WTC11 (cell line): Measurements from ENCODE around the gene POLG. TPM values are rescaled to one million over a fixed set of nuclear protein-coding genes. Genes with fewer than 3 reads are reported as not detected.
A peak's percentile ranks its signal among the peaks of the same experiment; 100 is the strongest.

Experiments used
- CBFB ChIP-seq: sonication (generic); formaldehyde crosslinking; IDR thresholded peaks from 2 replicates; pipeline ENCODE4 v1.8.1; 2022; ENCODE audit warnings: mild to moderate bottlenecking, low read depth, missing genetic modification reagents
- ELF4 ChIP-seq: sonication (generic); formaldehyde crosslinking; IDR thresholded peaks from 2 replicates; pipeline ENCODE4 v1.8.1; 2022; ENCODE audit warnings: low read depth, mild to moderate bottlenecking, moderate library complexity, missing genetic modification reagents
- FOXJ3 ChIP-seq: sonication (generic); formaldehyde crosslinking; IDR thresholded peaks from 2 replicates; pipeline ENCODE4 v1.9.0; 2021; ENCODE audit warnings: missing genetic modification reagents, mild to moderate bottlenecking, borderline replicate concordance
- FOXK1 ChIP-seq: sonication (generic); formaldehyde crosslinking; IDR thresholded peaks from 2 replicates; pipeline ENCODE4 v1.8.0; 2022; ENCODE audit warnings: mild to moderate bottlenecking, moderate library complexity, missing genetic modification reagents
- FOXP1 ChIP-seq: sonication (generic); formaldehyde crosslinking; IDR thresholded peaks from 2 replicates; pipeline ENCODE4 v1.8.0; 2022; ENCODE audit warnings: missing genetic modification reagents, mild to moderate bottlenecking, moderate library complexity, borderline replicate concordance
- GABPB1 ChIP-seq: sonication (generic); formaldehyde crosslinking; IDR thresholded peaks from 2 replicates; pipeline ENCODE4 v1.8.1; 2023; ENCODE audit warnings: mild to moderate bottlenecking, missing genetic modification reagents
- JAZF1 ChIP-seq: fragments of 250-450 bp; sonication (Bioruptor Pico); IDR thresholded peaks from 2 replicates; pipeline ENCODE4 v1.9.0; 2021; ENCODE audit warnings: moderate library complexity, mild to moderate bottlenecking, inconsistent platforms
- JUN ChIP-seq: sonication (generic); formaldehyde crosslinking; IDR thresholded peaks from 2 replicates; pipeline ENCODE4 v1.8.0; 2023; ENCODE audit warnings: mild to moderate bottlenecking, missing genetic modification reagents
- NFYB ChIP-seq: sonication (generic); formaldehyde crosslinking; conservative IDR thresholded peaks from 2 replicates; pipeline ENCODE4 v1.8.0; 2022; ENCODE audit warnings: low read depth, missing genetic modification reagents
- NR1H2 ChIP-seq: sonication (generic); formaldehyde crosslinking; IDR thresholded peaks from 2 replicates; pipeline ENCODE4 v1.9.0; 2021; ENCODE audit warnings: mild to moderate bottlenecking, moderate library complexity, missing genetic modification reagents
- RORB ChIP-seq: fragments of 250-450 bp; sonication (Bioruptor Pico); IDR thresholded peaks from 2 replicates; pipeline ENCODE4 v1.9.0; 2021; ENCODE audit warnings: mild to moderate bottlenecking
- SMAD3 ChIP-seq: sonication (generic); formaldehyde crosslinking; IDR thresholded peaks from 2 replicates; pipeline ENCODE4 v1.8.0; 2022; ENCODE audit warnings: missing genetic modification reagents, mild to moderate bottlenecking, borderline replicate concordance
- SMAD4 ChIP-seq: sonication (generic); formaldehyde crosslinking; IDR thresholded peaks from 2 replicates; pipeline ENCODE4 v1.8.0; 2022; ENCODE audit warnings: mild to moderate bottlenecking, missing genetic modification reagents
- ZNF219 ChIP-seq: sonication (generic); formaldehyde crosslinking; IDR thresholded peaks from 2 replicates; pipeline ENCODE4 v1.8.0; 2023; ENCODE audit warnings: missing genetic modification reagents, mild to moderate bottlenecking, borderline replicate concordance
- ZNF232 ChIP-seq: sonication (generic); formaldehyde crosslinking; IDR thresholded peaks from 2 replicates; pipeline ENCODE4 v1.8.0; 2022; ENCODE audit warnings: mild to moderate bottlenecking, missing genetic modification reagents
- ZNF263 ChIP-seq: sonication (generic); formaldehyde crosslinking; IDR thresholded peaks from 2 replicates; pipeline ENCODE4 v1.8.1; 2022; ENCODE audit warnings: low read depth, mild to moderate bottlenecking, moderate library complexity, missing genetic modification reagents
- ZNF396 ChIP-seq: fragments of 250-450 bp; sonication (Bioruptor Pico); IDR thresholded peaks from 2 replicates; pipeline ENCODE4 v1.8.0; 2021; ENCODE audit warnings: mild to moderate bottlenecking, moderate library complexity, borderline replicate concordance
- ZNF416 ChIP-seq: fragments of 250-450 bp; sonication (Bioruptor Pico); IDR thresholded peaks from 2 replicates; pipeline ENCODE4 v1.9.0; 2021; ENCODE audit warnings: mild to moderate bottlenecking, inconsistent platforms
- total RNA-seq: library from RNA; stranded (reverse); gene quantifications from 3 replicates; pipeline ENCODE4 v1.2.3, GENCODE V29; 2021
- TF ChIP-seq, protein P1 (sequence below): sonication (generic); formaldehyde crosslinking; IDR thresholded peaks from 2 replicates; pipeline ENCODE4 v1.8.0; 2023; ENCODE audit warnings: missing genetic modification reagents, mild to moderate bottlenecking, borderline replicate concordance
- TF ChIP-seq, protein P2 (sequence below): sonication (generic); formaldehyde crosslinking; IDR thresholded peaks from 2 replicates; pipeline ENCODE4 v1.8.0; 2022; ENCODE audit warnings: mild to moderate bottlenecking, missing genetic modification reagents
- TF ChIP-seq, protein P3 (sequence below): sonication (generic); formaldehyde crosslinking; IDR thresholded peaks from 2 replicates; pipeline ENCODE4 v1.8.0; 2022; ENCODE audit warnings: mild to moderate bottlenecking, missing genetic modification reagents
- TF ChIP-seq, protein P4 (sequence below): fragments of 250-450 bp; sonication (Bioruptor Pico); IDR thresholded peaks from 2 replicates; pipeline ENCODE4 v2.1.2; 2022; ENCODE audit warnings: mild to moderate bottlenecking, moderate library complexity
- TF ChIP-seq, protein P5 (sequence below): sonication (generic); formaldehyde crosslinking; IDR thresholded peaks from 2 replicates; pipeline ENCODE4 v1.8.0; 2022; ENCODE audit warnings: missing genetic modification reagents
- TF ChIP-seq, protein P6 (sequence below): sonication (generic); formaldehyde crosslinking; IDR thresholded peaks from 2 replicates; pipeline ENCODE4 v1.8.1; 2022; ENCODE audit warnings: missing genetic modification reagents, borderline replicate concordance
- TF ChIP-seq, protein P7 (sequence below): sonication (generic); formaldehyde crosslinking; IDR thresholded peaks from 2 replicates; pipeline ENCODE4 v1.8.0; 2022; ENCODE audit warnings: mild to moderate bottlenecking, missing genetic modification reagents

The POLG gene
- total RNA-seq, 1 experiment from 2014 or later = 76.2 TPM

DNA sequence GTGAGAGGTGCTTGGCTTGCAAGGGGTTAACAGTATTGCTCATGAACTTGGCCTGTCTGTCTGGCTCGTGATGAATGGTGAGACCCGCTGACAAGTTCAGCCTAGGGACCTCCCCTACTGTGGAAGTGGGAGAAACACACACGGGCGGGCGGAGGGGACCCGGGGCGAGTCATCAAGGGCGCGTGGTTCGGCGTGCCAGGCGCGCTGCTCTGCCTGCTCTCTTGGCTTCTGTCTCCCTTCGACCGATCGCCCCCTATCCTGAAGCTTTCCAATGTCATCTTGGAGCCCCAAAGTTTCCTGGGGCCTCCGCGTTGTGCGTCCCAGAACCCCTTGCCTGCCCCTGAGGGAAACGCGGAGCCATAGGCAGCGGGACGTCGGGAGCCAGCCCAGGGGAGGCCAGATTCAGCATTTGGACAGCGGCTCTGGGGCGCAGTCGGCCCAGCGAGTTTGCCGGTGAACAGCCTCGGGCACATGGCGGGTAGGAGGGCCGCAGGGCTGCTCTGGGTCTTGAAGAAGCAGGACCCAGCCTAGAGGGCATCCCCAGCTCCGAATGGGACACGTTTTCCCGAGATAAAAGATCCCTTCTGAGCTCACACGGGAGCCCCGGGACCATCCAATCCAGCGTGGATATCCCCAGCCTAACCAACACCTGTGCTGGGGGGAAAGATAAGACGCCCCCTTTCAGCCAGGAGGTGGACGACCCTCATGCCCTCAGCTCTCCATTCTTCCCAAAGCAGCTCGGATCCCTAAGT is 27.0 kb upstream of the POLG start (continued):
- TF ChIP-seq, protein P1, sequence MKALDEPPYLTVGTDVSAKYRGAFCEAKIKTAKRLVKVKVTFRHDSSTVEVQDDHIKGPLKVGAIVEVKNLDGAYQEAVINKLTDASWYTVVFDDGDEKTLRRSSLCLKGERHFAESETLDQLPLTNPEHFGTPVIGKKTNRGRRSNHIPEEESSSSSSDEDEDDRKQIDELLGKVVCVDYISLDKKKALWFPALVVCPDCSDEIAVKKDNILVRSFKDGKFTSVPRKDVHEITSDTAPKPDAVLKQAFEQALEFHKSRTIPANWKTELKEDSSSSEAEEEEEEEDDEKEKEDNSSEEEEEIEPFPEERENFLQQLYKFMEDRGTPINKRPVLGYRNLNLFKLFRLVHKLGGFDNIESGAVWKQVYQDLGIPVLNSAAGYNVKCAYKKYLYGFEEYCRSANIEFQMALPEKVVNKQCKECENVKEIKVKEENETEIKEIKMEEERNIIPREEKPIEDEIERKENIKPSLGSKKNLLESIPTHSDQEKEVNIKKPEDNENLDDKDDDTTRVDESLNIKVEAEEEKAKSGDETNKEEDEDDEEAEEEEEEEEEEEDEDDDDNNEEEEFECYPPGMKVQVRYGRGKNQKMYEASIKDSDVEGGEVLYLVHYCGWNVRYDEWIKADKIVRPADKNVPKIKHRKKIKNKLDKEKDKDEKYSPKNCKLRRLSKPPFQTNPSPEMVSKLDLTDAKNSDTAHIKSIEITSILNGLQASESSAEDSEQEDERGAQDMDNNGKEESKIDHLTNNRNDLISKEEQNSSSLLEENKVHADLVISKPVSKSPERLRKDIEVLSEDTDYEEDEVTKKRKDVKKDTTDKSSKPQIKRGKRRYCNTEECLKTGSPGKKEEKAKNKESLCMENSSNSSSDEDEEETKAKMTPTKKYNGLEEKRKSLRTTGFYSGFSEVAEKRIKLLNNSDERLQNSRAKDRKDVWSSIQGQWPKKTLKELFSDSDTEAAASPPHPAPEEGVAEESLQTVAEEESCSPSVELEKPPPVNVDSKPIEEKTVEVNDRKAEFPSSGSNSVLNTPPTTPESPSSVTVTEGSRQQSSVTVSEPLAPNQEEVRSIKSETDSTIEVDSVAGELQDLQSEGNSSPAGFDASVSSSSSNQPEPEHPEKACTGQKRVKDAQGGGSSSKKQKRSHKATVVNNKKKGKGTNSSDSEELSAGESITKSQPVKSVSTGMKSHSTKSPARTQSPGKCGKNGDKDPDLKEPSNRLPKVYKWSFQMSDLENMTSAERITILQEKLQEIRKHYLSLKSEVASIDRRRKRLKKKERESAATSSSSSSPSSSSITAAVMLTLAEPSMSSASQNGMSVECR (CRISPR knock-in tag) = peak; percentile 99
- TF ChIP-seq SMAD3 (CRISPR knock-in tag) (peak; percentile 92), JUN (CRISPR knock-in tag) (peak; percentile 96), NFYB (CRISPR knock-in tag) (peak; percentile 35), FOXK1 (CRISPR knock-in tag) (peak; percentile 93), ZNF232 (CRISPR knock-in tag) (0 out of 2 replicates have a peak, but pooled peaks have one; percentile 85), ZNF263 (0 out of 2 replicates have a peak, but pooled peaks have one; percentile 28), NR1H2 (CRISPR knock-in tag) (peak; percentile 76; the same call in 1 of the 2 replicates), ZNF416 (CRISPR knock-in tag) (no peak), FOXP1 (CRISPR knock-in tag) (peak; percentile 98), CBFB (CRISPR knock-in tag) (0 out of 2 replicates have a peak, but pooled peaks have one; percentile 70), ZNF396 (CRISPR knock-in tag) (no peak), SMAD4 (CRISPR knock-in tag) (peak; percentile 92), ELF4 (no peak), RORB (CRISPR knock-in tag) (no peak), ZNF219 (CRISPR knock-in tag) (peak; percentile 96; the same call in 1 of the 2 replicates), GABPB1 (CRISPR knock-in tag) (no peak), JAZF1 (CRISPR knock-in tag) (no peak), FOXJ3 (CRISPR knock-in tag) (no peak)
- TF ChIP-seq, protein P2, sequence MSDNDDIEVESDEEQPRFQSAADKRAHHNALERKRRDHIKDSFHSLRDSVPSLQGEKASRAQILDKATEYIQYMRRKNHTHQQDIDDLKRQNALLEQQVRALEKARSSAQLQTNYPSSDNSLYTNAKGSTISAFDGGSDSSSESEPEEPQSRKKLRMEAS (CRISPR knock-in tag) = peak; percentile 84
- TF ChIP-seq, protein P3, sequence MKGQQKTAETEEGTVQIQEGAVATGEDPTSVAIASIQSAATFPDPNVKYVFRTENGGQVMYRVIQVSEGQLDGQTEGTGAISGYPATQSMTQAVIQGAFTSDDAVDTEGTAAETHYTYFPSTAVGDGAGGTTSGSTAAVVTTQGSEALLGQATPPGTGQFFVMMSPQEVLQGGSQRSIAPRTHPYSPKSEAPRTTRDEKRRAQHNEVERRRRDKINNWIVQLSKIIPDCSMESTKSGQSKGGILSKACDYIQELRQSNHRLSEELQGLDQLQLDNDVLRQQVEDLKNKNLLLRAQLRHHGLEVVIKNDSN (CRISPR knock-in tag) = peak; percentile 78
- TF ChIP-seq, protein P4, sequence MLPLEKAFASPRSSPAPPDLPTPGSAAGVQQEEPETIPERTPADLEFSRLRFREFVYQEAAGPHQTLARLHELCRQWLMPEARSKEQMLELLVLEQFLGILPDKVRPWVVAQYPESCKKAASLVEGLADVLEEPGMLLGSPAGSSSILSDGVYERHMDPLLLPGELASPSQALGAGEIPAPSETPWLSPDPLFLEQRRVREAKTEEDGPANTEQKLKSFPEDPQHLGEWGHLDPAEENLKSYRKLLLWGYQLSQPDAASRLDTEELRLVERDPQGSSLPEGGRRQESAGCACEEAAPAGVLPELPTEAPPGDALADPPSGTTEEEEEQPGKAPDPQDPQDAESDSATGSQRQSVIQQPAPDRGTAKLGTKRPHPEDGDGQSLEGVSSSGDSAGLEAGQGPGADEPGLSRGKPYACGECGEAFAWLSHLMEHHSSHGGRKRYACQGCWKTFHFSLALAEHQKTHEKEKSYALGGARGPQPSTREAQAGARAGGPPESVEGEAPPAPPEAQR (CRISPR knock-in tag) = no peak
- TF ChIP-seq, protein P5, sequence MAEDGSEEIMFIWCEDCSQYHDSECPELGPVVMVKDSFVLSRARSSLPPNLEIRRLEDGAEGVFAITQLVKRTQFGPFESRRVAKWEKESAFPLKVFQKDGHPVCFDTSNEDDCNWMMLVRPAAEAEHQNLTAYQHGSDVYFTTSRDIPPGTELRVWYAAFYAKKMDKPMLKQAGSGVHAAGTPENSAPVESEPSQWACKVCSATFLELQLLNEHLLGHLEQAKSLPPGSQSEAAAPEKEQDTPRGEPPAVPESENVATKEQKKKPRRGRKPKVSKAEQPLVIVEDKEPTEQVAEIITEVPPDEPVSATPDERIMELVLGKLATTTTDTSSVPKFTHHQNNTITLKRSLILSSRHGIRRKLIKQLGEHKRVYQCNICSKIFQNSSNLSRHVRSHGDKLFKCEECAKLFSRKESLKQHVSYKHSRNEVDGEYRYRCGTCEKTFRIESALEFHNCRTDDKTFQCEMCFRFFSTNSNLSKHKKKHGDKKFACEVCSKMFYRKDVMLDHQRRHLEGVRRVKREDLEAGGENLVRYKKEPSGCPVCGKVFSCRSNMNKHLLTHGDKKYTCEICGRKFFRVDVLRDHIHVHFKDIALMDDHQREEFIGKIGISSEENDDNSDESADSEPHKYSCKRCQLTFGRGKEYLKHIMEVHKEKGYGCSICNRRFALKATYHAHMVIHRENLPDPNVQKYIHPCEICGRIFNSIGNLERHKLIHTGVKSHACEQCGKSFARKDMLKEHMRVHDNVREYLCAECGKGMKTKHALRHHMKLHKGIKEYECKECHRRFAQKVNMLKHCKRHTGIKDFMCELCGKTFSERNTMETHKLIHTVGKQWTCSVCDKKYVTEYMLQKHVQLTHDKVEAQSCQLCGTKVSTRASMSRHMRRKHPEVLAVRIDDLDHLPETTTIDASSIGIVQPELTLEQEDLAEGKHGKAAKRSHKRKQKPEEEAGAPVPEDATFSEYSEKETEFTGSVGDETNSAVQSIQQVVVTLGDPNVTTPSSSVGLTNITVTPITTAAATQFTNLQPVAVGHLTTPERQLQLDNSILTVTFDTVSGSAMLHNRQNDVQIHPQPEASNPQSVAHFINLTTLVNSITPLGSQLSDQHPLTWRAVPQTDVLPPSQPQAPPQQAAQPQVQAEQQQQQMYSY (CRISPR knock-in tag) = no peak; the same call in 1 of the 2 replicates
- TF ChIP-seq, protein P6, sequence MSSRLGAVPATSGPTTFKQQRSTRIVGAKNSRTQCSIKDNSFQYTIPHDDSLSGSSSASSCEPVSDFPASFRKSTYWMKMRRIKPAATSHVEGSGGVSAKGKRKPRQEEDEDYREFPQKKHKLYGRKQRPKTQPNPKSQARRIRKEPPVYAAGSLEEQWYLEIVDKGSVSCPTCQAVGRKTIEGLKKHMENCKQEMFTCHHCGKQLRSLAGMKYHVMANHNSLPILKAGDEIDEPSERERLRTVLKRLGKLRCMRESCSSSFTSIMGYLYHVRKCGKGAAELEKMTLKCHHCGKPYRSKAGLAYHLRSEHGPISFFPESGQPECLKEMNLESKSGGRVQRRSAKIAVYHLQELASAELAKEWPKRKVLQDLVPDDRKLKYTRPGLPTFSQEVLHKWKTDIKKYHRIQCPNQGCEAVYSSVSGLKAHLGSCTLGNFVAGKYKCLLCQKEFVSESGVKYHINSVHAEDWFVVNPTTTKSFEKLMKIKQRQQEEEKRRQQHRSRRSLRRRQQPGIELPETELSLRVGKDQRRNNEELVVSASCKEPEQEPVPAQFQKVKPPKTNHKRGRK (CRISPR knock-in tag) = peak; percentile 58; the same call in 1 of the 2 replicates
- TF ChIP-seq, protein P7, sequence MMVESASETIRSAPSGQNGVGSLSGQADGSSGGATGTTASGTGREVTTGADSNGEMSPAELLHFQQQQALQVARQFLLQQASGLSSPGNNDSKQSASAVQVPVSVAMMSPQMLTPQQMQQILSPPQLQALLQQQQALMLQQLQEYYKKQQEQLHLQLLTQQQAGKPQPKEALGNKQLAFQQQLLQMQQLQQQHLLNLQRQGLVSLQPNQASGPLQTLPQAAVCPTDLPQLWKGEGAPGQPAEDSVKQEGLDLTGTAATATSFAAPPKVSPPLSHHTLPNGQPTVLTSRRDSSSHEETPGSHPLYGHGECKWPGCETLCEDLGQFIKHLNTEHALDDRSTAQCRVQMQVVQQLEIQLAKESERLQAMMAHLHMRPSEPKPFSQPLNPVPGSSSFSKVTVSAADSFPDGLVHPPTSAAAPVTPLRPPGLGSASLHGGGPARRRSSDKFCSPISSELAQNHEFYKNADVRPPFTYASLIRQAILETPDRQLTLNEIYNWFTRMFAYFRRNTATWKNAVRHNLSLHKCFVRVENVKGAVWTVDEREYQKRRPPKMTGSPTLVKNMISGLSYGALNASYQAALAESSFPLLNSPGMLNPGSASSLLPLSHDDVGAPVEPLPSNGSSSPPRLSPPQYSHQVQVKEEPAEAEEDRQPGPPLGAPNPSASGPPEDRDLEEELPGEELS = peak; percentile 98
